Measurements from ENCODE around the gene GREB1L. TPM values are rescaled to one million over a fixed set of nuclear protein-coding genes. Genes with fewer than 3 reads are reported as not detected.
"Not testable (repeated sequence)": the region's sequence is repeated elsewhere in the genome, so short reads cannot be mapped to it uniquely, and the experiment has no call there.

The GREB1L gene
- total RNA-seq, 1 experiment from 2014 or later, result 75.4 TPM

DNA sequence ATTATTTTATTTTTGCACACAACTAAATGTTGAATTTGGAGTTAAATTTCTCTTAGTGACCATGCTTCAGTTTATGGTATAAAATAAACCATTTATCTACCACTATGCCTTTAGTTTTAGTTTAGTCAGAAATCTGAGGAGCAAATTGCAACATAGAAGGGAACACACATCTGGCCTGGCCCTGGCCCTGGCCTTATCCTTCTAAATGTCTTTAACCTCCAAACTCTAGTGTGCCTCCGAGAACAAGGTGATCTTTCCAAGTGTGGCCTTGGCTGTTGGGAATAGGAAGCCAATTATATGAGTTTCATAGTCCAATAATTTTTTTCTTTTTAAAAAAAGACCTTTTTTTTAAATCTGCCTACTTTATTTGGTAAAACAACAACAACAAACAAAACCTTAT lies 31.8 kb upstream of the GREB1L start:
- H3K4me3 ChIP-seq (ENCODE audit: low read depth, low read length), result no peak overlapping the region
- CTCF ChIA-PET, result no interaction called here
- no peaks in the 10 kb centered on the region for H3K36me3 ChIP-seq (ENCODE audit: control insufficient read depth, insufficient read depth, low read length)
- DNase-seq, result no peak
- no peaks in the 10 kb centered on the region for H3K27me3 Mint-ChIP-seq (ENCODE audit: insufficient read depth, unreplicated experiment)
- H3K4me1 ChIP-seq, result no peaks in the 10 kb centered on the region
- no peaks in the 10 kb centered on the region for H3K36me3 Mint-ChIP-seq (ENCODE audit: insufficient read depth, unreplicated experiment)
- intact Hi-C loops (cut with micrococcal nuclease; ENCODE audit: unreplicated experiment), result no loop called here
- no peaks in the 10 kb centered on the region for H3K27me3 ChIP-seq (replicated peaks; ENCODE audit: control insufficient read depth, insufficient read depth, low read length)
- H3K9me3 ChIP-seq, result no peaks in the 10 kb centered on the region
- POLR2A ChIA-PET, result no interaction called here
- peaks cover 4% of the 10 kb centered on the region for H3K4me1 Mint-ChIP-seq (ENCODE audit: low read depth, unreplicated experiment)
- BruUV-seq (replicated peaks), result no TSS peak
- no peak overlapping the region for H3K4me3 Mint-ChIP-seq (ENCODE audit: unreplicated experiment)
- H3K9me3 Mint-ChIP-seq (ENCODE audit: unreplicated experiment), result no peaks in the 10 kb centered on the region
- TF ChIP-seq, protein P1, sequence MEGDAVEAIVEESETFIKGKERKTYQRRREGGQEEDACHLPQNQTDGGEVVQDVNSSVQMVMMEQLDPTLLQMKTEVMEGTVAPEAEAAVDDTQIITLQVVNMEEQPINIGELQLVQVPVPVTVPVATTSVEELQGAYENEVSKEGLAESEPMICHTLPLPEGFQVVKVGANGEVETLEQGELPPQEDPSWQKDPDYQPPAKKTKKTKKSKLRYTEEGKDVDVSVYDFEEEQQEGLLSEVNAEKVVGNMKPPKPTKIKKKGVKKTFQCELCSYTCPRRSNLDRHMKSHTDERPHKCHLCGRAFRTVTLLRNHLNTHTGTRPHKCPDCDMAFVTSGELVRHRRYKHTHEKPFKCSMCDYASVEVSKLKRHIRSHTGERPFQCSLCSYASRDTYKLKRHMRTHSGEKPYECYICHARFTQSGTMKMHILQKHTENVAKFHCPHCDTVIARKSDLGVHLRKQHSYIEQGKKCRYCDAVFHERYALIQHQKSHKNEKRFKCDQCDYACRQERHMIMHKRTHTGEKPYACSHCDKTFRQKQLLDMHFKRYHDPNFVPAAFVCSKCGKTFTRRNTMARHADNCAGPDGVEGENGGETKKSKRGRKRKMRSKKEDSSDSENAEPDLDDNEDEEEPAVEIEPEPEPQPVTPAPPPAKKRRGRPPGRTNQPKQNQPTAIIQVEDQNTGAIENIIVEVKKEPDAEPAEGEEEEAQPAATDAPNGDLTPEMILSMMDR (IDR thresholded peaks at IDR 0.05; ENCODE audit: insufficient read depth in 1 of 2, low read depth in 1 of 2, low read length in 1 of 2, severe bottlenecking in 1 of 2, unreplicated experiment in 1 of 2), result no peak
- H3K27ac Mint-ChIP-seq (ENCODE audit: unreplicated experiment), result no peak overlapping the region

DNA sequence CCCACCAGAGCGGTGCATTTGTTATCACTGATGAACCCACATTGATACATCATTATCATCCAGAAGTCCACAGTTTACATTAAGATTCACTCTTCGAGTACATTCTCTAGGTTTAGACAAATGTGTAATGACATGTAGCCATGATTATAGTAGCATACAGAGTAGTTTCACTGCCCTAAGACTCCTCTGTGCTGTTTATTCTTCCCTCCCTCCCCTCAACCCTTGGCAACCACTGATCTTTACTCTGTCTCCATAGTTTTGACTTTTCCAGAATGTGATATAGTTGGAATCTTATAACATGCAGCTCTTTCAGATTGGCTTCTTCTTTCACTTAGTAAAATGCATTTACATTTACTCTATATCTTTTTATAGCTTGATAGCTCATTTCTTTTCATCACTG lies 31.2 kb upstream of the GREB1L start:
- Histone ChIP-seq H3K9me3 (no peaks in the 10 kb centered on the region), H3K36me3 (ENCODE audit: control insufficient read depth, insufficient read depth, low read length) (no peaks in the 10 kb centered on the region), H3K4me3 (ENCODE audit: low read depth, low read length) (no peak overlapping the region), H3K27me3 (replicated peaks; ENCODE audit: control insufficient read depth, insufficient read depth, low read length) (no peaks in the 10 kb centered on the region), H3K4me1 (peaks cover 3% of the 10 kb centered on the region; the same call in 1 of the 2 replicates)
- Mint-ChIP-seq H3K4me1 (ENCODE audit: low read depth, unreplicated experiment) (peaks cover 9% of the 10 kb centered on the region), H3K27ac (ENCODE audit: unreplicated experiment) (no peak overlapping the region), H3K9me3 (ENCODE audit: unreplicated experiment) (no peaks in the 10 kb centered on the region), H3K36me3 (ENCODE audit: insufficient read depth, unreplicated experiment) (no peaks in the 10 kb centered on the region), H3K4me3 (ENCODE audit: unreplicated experiment) (no peak overlapping the region), H3K27me3 (ENCODE audit: insufficient read depth, unreplicated experiment) (no peaks in the 10 kb centered on the region)
- TF ChIP-seq, protein P1 (IDR thresholded peaks at IDR 0.05; ENCODE audit: insufficient read depth in 1 of 2, low read depth in 1 of 2, low read length in 1 of 2, severe bottlenecking in 1 of 2, unreplicated experiment in 1 of 2), result no peak
- intact Hi-C loops (cut with micrococcal nuclease; ENCODE audit: unreplicated experiment), result no loop called here
- ChIA-PET CTCF (no interaction called here), POLR2A (interaction anchor here (0.6 kb wide), 1 partner anchor 30 kb away, joined by 3 read pairs; no protein-coding TSS in a partner anchor)
- no TSS peak for BruUV-seq (replicated peaks)
- no peak for DNase-seq

DNA sequence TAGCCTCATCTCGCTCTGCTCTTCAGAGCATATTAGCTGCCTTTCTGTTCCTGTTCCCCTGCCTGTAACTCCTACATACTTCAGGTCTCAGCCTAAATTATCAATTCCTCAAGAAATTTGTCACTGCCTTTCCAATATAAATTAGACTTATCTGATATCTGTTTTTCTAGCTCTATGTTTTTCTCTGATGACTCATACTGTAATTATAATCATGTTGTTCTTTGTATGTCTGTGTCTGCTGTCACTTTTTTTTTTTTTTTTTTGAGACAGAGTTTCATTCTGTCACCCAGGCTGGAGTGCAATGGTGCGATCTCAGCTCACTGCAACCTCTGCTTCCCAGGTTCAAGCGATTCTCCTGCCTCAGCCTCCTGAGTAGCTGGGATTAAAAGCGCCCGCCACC lies 27.6 kb upstream of the GREB1L start:
- H3K36me3 ChIP-seq (ENCODE audit: control insufficient read depth, insufficient read depth, low read length); H3K9me3 Mint-ChIP-seq (ENCODE audit: unreplicated experiment); H3K4me1 ChIP-seq; H3K27me3 Mint-ChIP-seq (ENCODE audit: insufficient read depth, unreplicated experiment); BruUV-seq (replicated peaks); H3K27me3 ChIP-seq (replicated peaks; ENCODE audit: control insufficient read depth, insufficient read depth, low read length); DNase-seq; H3K4me3 ChIP-seq (ENCODE audit: low read depth, low read length); H3K36me3 Mint-ChIP-seq (ENCODE audit: insufficient read depth, unreplicated experiment); CTCF ChIA-PET; H3K27ac Mint-ChIP-seq (ENCODE audit: unreplicated experiment); H3K4me3 Mint-ChIP-seq (ENCODE audit: unreplicated experiment); intact Hi-C loops (cut with micrococcal nuclease; ENCODE audit: unreplicated experiment); H3K9me3 ChIP-seq: not testable (repeated sequence)
- H3K4me1 Mint-ChIP-seq (ENCODE audit: low read depth, unreplicated experiment), result peaks cover 11% of the 10 kb centered on the region
- POLR2A ChIA-PET, result interaction anchor here (0.6 kb wide), 1 partner anchor 35 kb away, joined by 9 read pairs; no protein-coding TSS in a partner anchor

DNA sequence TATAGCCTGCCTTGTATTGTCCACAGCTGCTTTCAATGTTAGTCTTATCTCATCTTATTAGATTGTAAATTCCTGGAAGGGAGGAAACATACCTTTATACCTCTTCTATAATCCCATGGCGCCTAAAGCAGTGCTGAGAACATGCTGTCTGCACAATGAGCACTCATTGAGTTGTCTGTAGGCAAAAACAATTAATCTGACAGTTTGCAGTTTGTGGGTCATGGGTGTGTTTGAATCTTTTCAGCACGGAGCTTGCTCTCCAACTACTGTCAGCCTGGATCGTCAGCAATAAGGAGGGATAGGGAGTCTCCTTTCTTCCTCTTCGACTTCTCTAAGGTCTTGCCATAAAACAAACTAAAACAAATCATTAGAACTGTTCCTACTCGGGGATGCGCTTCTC lies 26.5 kb upstream of the GREB1L start:
- Mint-ChIP-seq H3K4me3 (ENCODE audit: unreplicated experiment) (no peak overlapping the region), H3K4me1 (ENCODE audit: low read depth, unreplicated experiment) (peaks cover 11% of the 10 kb centered on the region), H3K36me3 (ENCODE audit: insufficient read depth, unreplicated experiment) (no peaks in the 10 kb centered on the region), H3K9me3 (ENCODE audit: unreplicated experiment) (no peaks in the 10 kb centered on the region), H3K27me3 (ENCODE audit: insufficient read depth, unreplicated experiment) (no peaks in the 10 kb centered on the region), H3K27ac (ENCODE audit: unreplicated experiment) (no peak overlapping the region)
- BruUV-seq (replicated peaks), result no TSS peak
- CTCF ChIA-PET, result interaction anchor here (1.2 kb wide), 1 partner anchor 24 kb away, joined by 3 read pairs; no protein-coding TSS in a partner anchor
- H3K4me1 ChIP-seq, result peaks cover 5% of the 10 kb centered on the region; the same call in 1 of the 2 replicates
- TF ChIP-seq, protein P1 (IDR thresholded peaks at IDR 0.05; ENCODE audit: insufficient read depth in 1 of 2, low read depth in 1 of 2, low read length in 1 of 2, severe bottlenecking in 1 of 2, unreplicated experiment in 1 of 2), result no peak
- no peaks in the 10 kb centered on the region for H3K27me3 ChIP-seq (replicated peaks; ENCODE audit: control insufficient read depth, insufficient read depth, low read length)
- no peaks in the 10 kb centered on the region for H3K36me3 ChIP-seq (ENCODE audit: control insufficient read depth, insufficient read depth, low read length)
- intact Hi-C loops (cut with micrococcal nuclease; ENCODE audit: unreplicated experiment), result no loop called here
- no peaks in the 10 kb centered on the region for H3K9me3 ChIP-seq
- DNase-seq, result no peak
- POLR2A ChIA-PET, result no interaction called here
- no peak overlapping the region for H3K4me3 ChIP-seq (ENCODE audit: low read depth, low read length)

All from Caco-2 (cell line).